ENCODE data around the gene ZDHHC3. TPM values are rescaled to one million over a fixed set of nuclear protein-coding genes. Genes with fewer than 3 reads are reported as not detected.

ZDHHC3 gene
- total and polyA plus RNA-seq, 8 donors: 11.4 to 28.3 (median 18.7) TPM

DNA sequence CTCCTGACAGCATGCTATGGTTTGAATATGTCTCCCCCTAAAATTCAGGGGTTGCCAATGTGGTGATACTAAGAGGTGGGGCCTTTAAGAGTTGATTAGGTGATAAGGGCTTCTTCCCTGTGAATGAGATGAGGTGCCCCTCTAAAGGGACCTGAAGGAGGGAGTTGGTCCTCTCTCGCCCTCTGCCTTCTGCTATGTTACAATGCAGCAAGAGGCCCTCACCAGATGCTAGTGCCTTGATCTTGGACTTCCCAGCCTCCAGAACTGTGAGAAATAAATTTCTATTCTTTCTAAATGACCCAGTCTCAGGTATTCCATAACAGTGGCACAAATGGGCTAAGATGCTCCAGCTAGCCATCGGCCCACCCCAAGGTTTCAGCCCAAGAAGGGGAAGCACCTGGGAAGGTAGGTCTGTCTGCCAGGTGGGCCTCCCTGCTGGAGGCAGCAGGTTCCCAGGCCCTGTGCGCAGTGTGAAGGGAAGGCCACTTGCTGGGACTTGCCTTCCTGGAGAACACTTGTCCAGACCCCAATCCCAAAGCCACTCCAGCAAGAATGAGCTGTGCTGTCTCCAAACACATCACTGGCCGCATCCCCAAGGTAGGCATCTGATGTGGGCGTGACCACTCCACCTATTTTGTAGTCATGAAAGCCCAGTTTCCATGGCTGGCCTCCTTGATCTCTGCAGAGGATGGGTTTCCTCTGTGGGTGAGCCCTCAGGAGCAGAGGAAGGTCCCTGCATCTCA, 92.6 kb downstream of the ZDHHC3 start:
- no peak for TF ChIP-seq CTCF (IDR thresholded peaks at IDR 0.05)
- Histone ChIP-seq H3K9me3 (no peaks in the 10 kb centered on the region), H3K4me3 (no peak overlapping the region), H3K36me3 (no peaks in the 10 kb centered on the region), H3K4me1 (no peaks in the 10 kb centered on the region), H3K27ac (no peak overlapping the region), H3K27me3 (no peaks in the 10 kb centered on the region)
- ATAC-seq (no peak), FAIRE-seq (no peak), DNase-seq (no peak)
- intact Hi-C loops (cut with DNase I): no loop called here
- 83 to 87% methylated on average over 5 of the region's 5 CpGs for WGBS, 2 donors

- ATAC-seq: no peak
- Histone ChIP-seq H3K27me3 (no peaks in the 10 kb centered on the region), H3K9me3 (no peaks in the 10 kb centered on the region), H3K4me1 (no peaks in the 10 kb centered on the region), H3K36me3 (no peaks in the 10 kb centered on the region), H3K27ac (no peak overlapping the region), H3K4me3 (no peak overlapping the region)
- DNase-seq: no peak
- no peak for FAIRE-seq
- TF ChIP-seq CTCF (IDR thresholded peaks at IDR 0.05): no peak
- intact Hi-C loops (cut with DNase I): no loop called here
- whole genome bisulfite sequencing, 2 donors: 43 to 46% methylated on average over 2 of the region's 2 CpGs
Observed at GRCh38 chr3:44880284-44880683, 95.7 kb downstream of the ZDHHC3 start.

GRCh38 chr3:44877333-44877732, 98.6 kb downstream of the ZDHHC3 start:
- Histone ChIP-seq H3K27ac (no peak overlapping the region), H3K4me3 (no peak overlapping the region), H3K36me3 (no peaks in the 10 kb centered on the region), H3K9me3 (no peaks in the 10 kb centered on the region), H3K27me3 (no peaks in the 10 kb centered on the region), H3K4me1 (no peaks in the 10 kb centered on the region)
- FAIRE-seq: no peak
- 66 to 80% methylated on average over 3 of the region's 3 CpGs for WGBS, 2 donors
- no peak for TF ChIP-seq CTCF (IDR thresholded peaks at IDR 0.05)
- DNase-seq: no peak
- intact Hi-C loops (cut with DNase I): no loop called here
- ATAC-seq: no peak

GRCh38 chr3:44875596-44875995, 100.4 kb downstream of the ZDHHC3 start:
- Histone ChIP-seq H3K9me3 (no peaks in the 10 kb centered on the region), H3K36me3 (no peaks in the 10 kb centered on the region), H3K27ac (no peak overlapping the region), H3K4me1 (no peaks in the 10 kb centered on the region), H3K27me3 (no peaks in the 10 kb centered on the region), H3K4me3 (no peak overlapping the region)
- no peak for TF ChIP-seq CTCF (IDR thresholded peaks at IDR 0.05)
- intact Hi-C loops (cut with DNase I): no loop called here
- FAIRE-seq (no peak), ATAC-seq (no peak), DNase-seq (no peak)
- 53 to 71% methylated on average over 3 of the region's 3 CpGs for WGBS, 2 donors

Other genes with a start within 250 kb of the ZDHHC3 start
- gene ZNF501, start 246.5 kb downstream of the ZDHHC3 start, total RNA-seq: 1 to 10 TPM; 1.3 to 4.0 (median 2.4) TPM
- gene ZNF501, start 246.5 kb downstream of the ZDHHC3 start, polyA plus RNA-seq: 1 to 10 TPM in 1 of 2 donors, under 1 TPM in 1; 0.84 to 1.9 TPM
- gene KIAA1143, start 214.6 kb downstream of the ZDHHC3 start, total RNA-seq: 10 to 100 TPM in 5 of 6 donors, 1 to 10 TPM in 1; 9.9 to 19.3 (median 11.9) TPM
- 1 to 10 TPM; 4.3 to 6.8 TPM for gene KIAA1143, start 214.6 kb downstream of the ZDHHC3 start, polyA plus RNA-seq
- gene KIF15, start 214.4 kb downstream of the ZDHHC3 start, total RNA-seq: under 1 TPM; 0.09 to 0.62 (median 0.35) TPM
- gene KIF15, start 214.4 kb downstream of the ZDHHC3 start, polyA plus RNA-seq: under 1 TPM; 0.16 to 0.19 TPM
- gene TMEM42, start 114.3 kb downstream of the ZDHHC3 start, total RNA-seq: 10 to 100 TPM in 1 of 6 donors, 1 to 10 TPM in 5; 4.3 to 11.2 (median 6.2) TPM
- gene TMEM42, start 114.3 kb downstream of the ZDHHC3 start, polyA plus RNA-seq: 10 to 100 TPM; 15.7 to 20.0 TPM
- not detected for gene TGM4, start 101.6 kb downstream of the ZDHHC3 start, total RNA-seq
- not detected for gene TGM4, start 101.6 kb downstream of the ZDHHC3 start, polyA plus RNA-seq
- 10 to 100 TPM in 5 of 6 donors, 1 to 10 TPM in 1; 9.2 to 18.0 (median 13.0) TPM for gene EXOSC7, start 70 bp upstream of the ZDHHC3 start, total RNA-seq
- gene EXOSC7, start 70 bp upstream of the ZDHHC3 start, polyA plus RNA-seq: 10 to 100 TPM; 18.8 to 21.8 TPM
- gene CLEC3B, start 50.1 kb upstream of the ZDHHC3 start, total RNA-seq: 10 to 100 TPM in 1 of 6 donors, 1 to 10 TPM in 5; 1.3 to 10.6 (median 5.5) TPM
- gene CLEC3B, start 50.1 kb upstream of the ZDHHC3 start, polyA plus RNA-seq: 10 to 100 TPM; 12.8 to 31.9 TPM
- 10 to 100 TPM in 3 of 6 donors, 1 to 10 TPM in 3; 7.9 to 22.2 (median 10.3) TPM for gene CDCP1, start 170.2 kb upstream of the ZDHHC3 start, total RNA-seq
- gene CDCP1, start 170.2 kb upstream of the ZDHHC3 start, polyA plus RNA-seq: 1 to 10 TPM; 3.4 to 4.1 TPM